Measurements from ENCODE around the gene DDX1.

DNA sequence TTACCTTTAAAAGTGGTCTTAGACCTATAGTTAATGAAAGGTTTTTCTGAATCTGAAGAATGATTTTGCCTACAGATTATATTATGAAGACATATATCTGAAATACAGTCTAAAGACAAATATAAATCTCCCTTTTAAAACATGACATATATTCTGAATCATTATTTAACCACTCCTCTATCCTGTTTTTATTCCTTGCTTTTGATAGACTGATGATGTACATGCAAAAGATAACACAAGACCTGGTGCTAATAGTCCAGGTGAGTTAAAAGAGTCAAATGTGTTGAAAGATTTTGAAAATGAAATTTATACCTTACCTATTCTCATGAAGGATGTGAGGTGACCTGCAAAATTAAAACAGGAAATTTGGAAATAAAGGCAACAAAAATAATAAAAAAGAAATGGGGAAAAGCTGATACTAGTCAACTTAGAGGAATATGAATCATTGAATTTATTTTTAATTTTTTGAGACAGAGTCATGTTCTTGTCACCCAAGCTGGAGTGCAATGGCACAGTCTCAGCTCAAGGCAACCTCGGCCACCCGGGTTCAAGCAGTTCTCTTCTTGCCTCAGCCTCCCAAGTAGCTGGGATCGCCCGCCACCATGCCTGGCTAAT lies 29.3 kb downstream of the DDX1 start:
- TF ChIP-seq, protein P1, sequence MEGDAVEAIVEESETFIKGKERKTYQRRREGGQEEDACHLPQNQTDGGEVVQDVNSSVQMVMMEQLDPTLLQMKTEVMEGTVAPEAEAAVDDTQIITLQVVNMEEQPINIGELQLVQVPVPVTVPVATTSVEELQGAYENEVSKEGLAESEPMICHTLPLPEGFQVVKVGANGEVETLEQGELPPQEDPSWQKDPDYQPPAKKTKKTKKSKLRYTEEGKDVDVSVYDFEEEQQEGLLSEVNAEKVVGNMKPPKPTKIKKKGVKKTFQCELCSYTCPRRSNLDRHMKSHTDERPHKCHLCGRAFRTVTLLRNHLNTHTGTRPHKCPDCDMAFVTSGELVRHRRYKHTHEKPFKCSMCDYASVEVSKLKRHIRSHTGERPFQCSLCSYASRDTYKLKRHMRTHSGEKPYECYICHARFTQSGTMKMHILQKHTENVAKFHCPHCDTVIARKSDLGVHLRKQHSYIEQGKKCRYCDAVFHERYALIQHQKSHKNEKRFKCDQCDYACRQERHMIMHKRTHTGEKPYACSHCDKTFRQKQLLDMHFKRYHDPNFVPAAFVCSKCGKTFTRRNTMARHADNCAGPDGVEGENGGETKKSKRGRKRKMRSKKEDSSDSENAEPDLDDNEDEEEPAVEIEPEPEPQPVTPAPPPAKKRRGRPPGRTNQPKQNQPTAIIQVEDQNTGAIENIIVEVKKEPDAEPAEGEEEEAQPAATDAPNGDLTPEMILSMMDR (IDR thresholded peaks at IDR 0.05), result no peak
- no peak for TF ChIP-seq ZFX (IDR thresholded peaks at IDR 0.05; ENCODE audit: borderline replicate concordance)
